ENCODE results near the gene ZNF827.

DNA sequence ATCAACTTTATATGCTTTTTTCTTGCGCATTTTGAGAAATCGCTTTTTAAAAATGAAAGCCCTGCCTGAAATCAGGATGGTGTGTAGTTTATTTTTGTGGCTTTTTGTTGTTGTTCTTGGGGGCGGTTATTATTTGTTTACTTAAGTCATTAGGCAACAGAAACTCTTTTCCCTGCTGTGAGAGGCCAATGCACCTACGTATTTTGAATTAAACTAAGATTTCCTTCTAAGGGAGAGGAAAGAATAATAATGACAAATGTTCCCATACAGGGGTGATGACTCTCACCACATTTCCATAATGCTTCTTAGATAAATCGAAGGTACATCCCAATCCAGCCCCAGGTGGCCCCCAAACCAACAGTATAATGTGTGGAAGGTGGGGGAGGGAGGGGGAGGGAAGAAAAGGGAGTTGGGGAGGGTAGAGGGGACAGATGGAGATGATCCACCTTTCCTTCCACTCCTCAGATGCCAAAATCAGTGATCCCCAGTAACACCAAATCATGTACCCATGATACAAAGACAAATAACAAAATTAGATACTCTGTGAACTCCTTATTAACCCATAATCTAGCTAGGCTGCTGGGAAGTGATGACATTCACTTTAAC, 39.6 kb downstream of the ZNF827 start:
- no peak for TF ChIP-seq POLR2A (IDR thresholded peaks at IDR 0.05)
- TF ChIP-seq, protein P1, sequence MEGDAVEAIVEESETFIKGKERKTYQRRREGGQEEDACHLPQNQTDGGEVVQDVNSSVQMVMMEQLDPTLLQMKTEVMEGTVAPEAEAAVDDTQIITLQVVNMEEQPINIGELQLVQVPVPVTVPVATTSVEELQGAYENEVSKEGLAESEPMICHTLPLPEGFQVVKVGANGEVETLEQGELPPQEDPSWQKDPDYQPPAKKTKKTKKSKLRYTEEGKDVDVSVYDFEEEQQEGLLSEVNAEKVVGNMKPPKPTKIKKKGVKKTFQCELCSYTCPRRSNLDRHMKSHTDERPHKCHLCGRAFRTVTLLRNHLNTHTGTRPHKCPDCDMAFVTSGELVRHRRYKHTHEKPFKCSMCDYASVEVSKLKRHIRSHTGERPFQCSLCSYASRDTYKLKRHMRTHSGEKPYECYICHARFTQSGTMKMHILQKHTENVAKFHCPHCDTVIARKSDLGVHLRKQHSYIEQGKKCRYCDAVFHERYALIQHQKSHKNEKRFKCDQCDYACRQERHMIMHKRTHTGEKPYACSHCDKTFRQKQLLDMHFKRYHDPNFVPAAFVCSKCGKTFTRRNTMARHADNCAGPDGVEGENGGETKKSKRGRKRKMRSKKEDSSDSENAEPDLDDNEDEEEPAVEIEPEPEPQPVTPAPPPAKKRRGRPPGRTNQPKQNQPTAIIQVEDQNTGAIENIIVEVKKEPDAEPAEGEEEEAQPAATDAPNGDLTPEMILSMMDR (IDR thresholded peaks at IDR 0.05 in 8 of 11, conservative IDR thresholded peaks at IDR 0.05 in 3 of 11) = no peak

All from spleen (tissue), 7 donors.